H1 (cell line): Measurements from ENCODE around the gene GALNT13. TPM values are rescaled to one million over a fixed set of nuclear protein-coding genes. Genes with fewer than 3 reads are reported as not detected.

Experiments
- CHD2 ChIP-seq: IDR thresholded peaks from 2 replicates; pipeline ENCODE4 v1.6.1; 2012; ENCODE audit warnings: low read length, improper control_type of control experiment
- HDAC2 ChIP-seq, 2 experiments: fragments of 300-600 bp in 1 of 2; sonication (generic) in 1 of 2; IDR thresholded peaks; 2 replicates each; pipeline ENCODE4 v1.6.1; 2011 to 2012; ENCODE audit warnings: low read depth in 2 of 2, low read length in 2 of 2, mild to moderate bottlenecking in 2 of 2, moderate library complexity in 2 of 2, borderline replicate concordance in 1 of 2, inconsistent platforms in 1 of 2
- PHF8 ChIP-seq: fragments of 200-600 bp; sonication (generic); conservative IDR thresholded peaks from 2 replicates; pipeline ENCODE4 v1.7.1; 2012; ENCODE audit warnings: low read depth, mild to moderate bottlenecking, inconsistent platforms, low read length, moderate library complexity
- RFX5 ChIP-seq: IDR thresholded peaks from 2 replicates; pipeline ENCODE4 v1.6.1; 2011; ENCODE audit warnings: low read depth, low read length, improper control_type of control experiment, borderline replicate concordance
- polyA plus RNA-seq, 7 experiments: library from polyadenylated mRNA; depleted of rRNA in 3 of 7; stranded (reverse) in 5 of 7; unstranded in 2 of 7; fragments of >200 nt in 5 of 7; fragments of 200-250 nt in 2 of 7; gene quantifications; 1 replicate in 5 of 7; 2 replicates in 1 of 7; 4 replicates in 1 of 7; pipeline versions ENCODE4 v1.2.1 to v1.2.3, GENCODE V29; 2011 to 2013; ENCODE audit warnings: missing spikeins in 2 of 7, mixed read lengths in 2 of 7
- total RNA-seq: library from RNA; stranded (reverse); fragmentation: NEBNext Ultra II Directional; extraction: Animal tissue kit (Norgen Biotek cat#: 25700); gene quantifications from 2 replicates; pipeline ENCODE4 v1.2.1, GENCODE V29; 2021

GALNT13 gene
- total and polyA plus RNA-seq, 2 of the 8 experiments (the other 6 are each of a cell fraction or from before 2014, with no cell fraction given): 3.2 to 9.6 TPM

GRCh38 chr2:154368153-154368552 lies 496.4 kb downstream of the GALNT13 start (continued):
- no peak for TF ChIP-seq HDAC2 (IDR thresholded peaks at IDR 0.05; ENCODE audit: borderline replicate concordance in 1 of 2, low read depth in 2 of 2, low read length in 2 of 2)
- TF ChIP-seq PHF8: no peak
- no peak for TF ChIP-seq CHD2
- TF ChIP-seq RFX5: no peak
- TF ChIP-seq, all 59 proteins: peak for 0
